WI38 (cell line): ENCODE measurements around the gene SRP68.

Source experiments
- H3K4me3 ChIP-seq: 2 replicates; pipeline ENCODE4 v1.5.1; 2011; ENCODE audit warnings: low read depth, mild to moderate bottlenecking, control low read depth, low read length
- CTCF ChIP-seq: IDR thresholded peaks from 2 replicates; pipeline ENCODE4 v1.5.1; 2012; ENCODE audit warnings: low read depth, mild to moderate bottlenecking, control low read depth, low read length

The SRP68 gene

GRCh38 chr17:76083536-76084182 is 11.3 kb upstream of the SRP68 start:
- no peak for TF ChIP-seq CTCF
- no peak overlapping the region for H3K4me3 ChIP-seq

GRCh38 chr17:76082326-76083251 is 10.3 kb upstream of the SRP68 start:
- no peak for TF ChIP-seq CTCF
- no peak overlapping the region for H3K4me3 ChIP-seq

DNA sequence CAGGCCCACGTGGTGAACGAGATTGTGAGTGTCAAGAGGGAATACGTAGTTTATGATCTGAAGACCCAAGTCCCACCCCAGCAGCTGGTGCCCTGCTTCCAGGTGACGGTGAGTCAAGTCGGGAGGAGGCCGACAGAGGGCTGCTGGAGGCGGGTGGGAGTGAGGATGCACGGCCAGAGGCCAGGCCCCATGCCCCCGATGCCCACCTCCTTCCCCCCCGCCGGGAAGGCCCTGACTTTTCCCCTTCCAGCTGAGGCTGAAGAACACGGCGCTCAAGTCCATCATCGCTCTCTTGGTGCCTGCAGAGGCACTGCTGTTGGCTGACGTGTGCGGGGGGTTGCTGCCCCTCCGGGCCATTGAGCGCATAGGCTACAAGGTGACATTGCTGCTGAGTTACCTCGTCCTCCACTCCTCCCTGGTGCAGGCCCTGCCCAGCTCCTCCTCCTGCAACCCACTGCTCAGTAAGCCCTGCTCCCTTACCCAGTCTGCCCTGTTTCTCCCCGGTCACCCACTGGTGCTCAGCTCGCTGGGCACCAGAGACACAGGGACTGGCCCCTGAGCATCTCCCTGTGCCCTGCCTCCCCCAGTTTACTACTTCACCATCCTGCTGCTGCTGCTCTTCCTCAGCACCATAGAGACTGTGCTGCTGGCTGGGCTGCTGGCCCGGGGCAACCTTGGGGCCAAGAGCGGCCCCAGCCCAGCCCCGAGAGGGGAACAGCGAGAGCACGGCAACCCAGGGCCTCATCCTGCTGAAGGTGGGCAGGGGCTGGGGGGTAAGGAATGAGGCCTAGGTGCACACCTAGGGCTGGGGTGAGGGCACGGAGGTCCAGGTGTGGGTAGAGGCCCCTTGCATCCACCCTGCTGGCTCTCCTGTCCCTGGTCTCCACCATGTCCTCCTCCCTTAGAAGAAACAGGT is 9.2 kb upstream of the SRP68 start:
- H3K4me3 ChIP-seq: no peak overlapping the region
- TF ChIP-seq CTCF: no peak

- no peak overlapping the region for H3K4me3 ChIP-seq
- no peak for TF ChIP-seq CTCF
Observed at GRCh38 chr17:76080768-76081287, 8.5 kb upstream of the SRP68 start.

DNA sequence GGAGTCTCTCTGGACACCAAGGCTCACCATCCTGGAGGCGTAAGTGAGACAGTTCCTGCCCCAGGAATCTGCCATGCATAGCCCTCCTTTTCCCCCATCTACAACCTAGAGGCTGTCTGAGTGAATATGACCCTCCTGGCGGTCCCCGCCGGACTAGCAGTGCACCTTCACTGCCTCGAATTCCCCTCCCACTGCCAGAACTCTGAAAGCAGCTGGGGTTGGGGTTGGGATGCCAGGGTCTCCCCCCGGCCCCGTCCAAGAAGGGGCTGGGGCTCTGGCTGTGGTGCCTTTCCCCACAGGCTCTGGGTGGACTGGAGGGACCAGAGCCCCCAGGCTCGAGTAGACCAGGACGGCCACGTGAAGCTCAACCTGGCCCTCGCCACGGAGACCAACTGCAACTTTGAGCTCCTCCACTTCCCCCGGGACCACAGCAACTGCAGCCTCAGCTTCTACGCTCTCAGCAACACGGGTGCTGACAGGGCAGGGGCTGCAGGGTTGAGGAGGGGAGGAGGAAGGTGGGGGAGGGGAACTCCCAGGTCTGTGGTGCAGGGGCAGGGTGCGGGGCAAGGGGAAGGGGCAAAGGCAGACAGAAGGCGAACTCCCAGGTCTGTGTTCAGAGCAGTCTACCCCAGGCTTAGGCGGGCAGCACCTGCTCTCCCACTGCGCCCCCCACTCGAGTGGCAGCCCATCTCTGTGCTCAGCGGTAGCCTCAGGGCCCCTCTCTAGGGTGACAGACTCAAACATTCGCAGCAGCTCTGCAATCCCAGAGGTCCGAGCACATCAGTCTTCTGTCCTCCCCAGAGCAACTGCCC is 7.8 kb upstream of the SRP68 start:
- no peak for TF ChIP-seq CTCF
- H3K4me3 ChIP-seq: no peak overlapping the region

DNA sequence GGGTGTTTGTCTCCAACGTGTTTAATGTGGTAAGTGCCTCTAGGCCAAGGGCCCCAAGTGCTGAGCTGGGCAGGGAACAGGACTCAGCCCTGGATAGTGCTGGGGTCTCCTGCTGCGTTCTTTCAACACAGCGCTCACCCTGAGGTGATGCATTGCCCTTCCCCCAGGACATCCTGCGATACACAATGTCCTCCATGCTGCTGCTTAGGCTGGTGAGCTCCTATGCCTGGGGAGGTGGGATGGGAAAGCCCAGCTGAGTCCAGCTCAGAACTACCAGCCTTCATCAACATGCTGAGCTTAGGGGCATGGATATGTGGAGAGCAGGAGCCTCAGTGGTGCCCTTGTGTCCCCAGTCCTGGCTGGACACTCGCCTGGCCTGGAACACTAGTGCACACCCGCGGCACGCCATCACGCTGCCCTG is 7.2 kb upstream of the SRP68 start:
- no peak overlapping the region for H3K4me3 ChIP-seq
- TF ChIP-seq CTCF: no peak
